MM.1S (cell line): ENCODE data around the gene OR4D9.
"Not testable (repeated sequence)": the region's sequence is repeated elsewhere in the genome, so short reads cannot be mapped to it uniquely, and the experiment has no call there.

Experiments
- DNase-seq: peaks from one replicate; pipeline ENCODE4 v3.0.0-alpha.2; 2015
- H2AFZ ChIP-seq: fragments of 300-600 bp; sonication (generic); 2 replicates; pipeline ENCODE4 v1.6.0; 2016; ENCODE audit warnings: antibody characterized with exemption, low read length
- H3F3A ChIP-seq: fragments of 300-600 bp; sonication (generic); 2 replicates; pipeline ENCODE4 v1.6.1; 2016; ENCODE audit warnings: mild to moderate bottlenecking, antibody characterized with exemption, low read length, moderate library complexity, mixed read lengths; ENCODE audit not compliant: insufficient read depth
- H3K27ac ChIP-seq: fragments of 300-600 bp; sonication (generic); 2 replicates; pipeline ENCODE4 v1.5.1; 2016; ENCODE audit warnings: mild to moderate bottlenecking, low read length
- H3K27me3 ChIP-seq: fragments of 300-600 bp; sonication (generic); replicated peaks from 2 replicates; pipeline ENCODE4 v1.6.0; 2016; ENCODE audit warnings: low read length; ENCODE audit not compliant: insufficient read depth
- H3K36me3 ChIP-seq: fragments of 300-600 bp; sonication (generic); replicated peaks from 2 replicates; pipeline ENCODE4 v1.6.1; 2016; ENCODE audit warnings: mild to moderate bottlenecking, low read length, mixed read lengths; ENCODE audit not compliant: insufficient read depth
- H3K4me1 ChIP-seq: fragments of 300-600 bp; sonication (generic); 2 replicates; pipeline ENCODE4 v1.6.1; 2016; ENCODE audit warnings: low read length, mixed read lengths
- H3K4me2 ChIP-seq: fragments of 300-600 bp; sonication (generic); 2 replicates; pipeline ENCODE4 v1.6.0; 2016; ENCODE audit warnings: low read depth, low read length
- H3K4me3 ChIP-seq: fragments of 300-600 bp; sonication (generic); 2 replicates; pipeline ENCODE4 v1.5.1; 2016; ENCODE audit warnings: low read length, mixed read lengths
- H3K79me2 ChIP-seq: fragments of 300-600 bp; sonication (generic); 2 replicates; pipeline ENCODE4 v1.6.1; 2016; ENCODE audit warnings: mixed run types, low read length, mixed read lengths
- H3K9ac ChIP-seq: fragments of 300-600 bp; sonication (generic); 2 replicates; pipeline ENCODE4 v1.6.1; 2016; ENCODE audit warnings: low read length, mixed read lengths
- H3K9me2 ChIP-seq: fragments of 300-600 bp; sonication (generic); replicated peaks from 2 replicates; pipeline ENCODE4 v1.6.1; 2016; ENCODE audit warnings: mild to moderate bottlenecking, low read length, mixed read lengths; ENCODE audit not compliant: insufficient read depth
- H3K9me3 ChIP-seq: fragments of 300-600 bp; sonication (generic); replicated peaks from 2 replicates; pipeline ENCODE4 v1.6.1; 2016; ENCODE audit warnings: mild to moderate bottlenecking, low read length, mixed read lengths; ENCODE audit not compliant: insufficient read depth
- H4K20me1 ChIP-seq: fragments of 300-600 bp; sonication (generic); 2 replicates; pipeline ENCODE4 v1.6.1; 2016; ENCODE audit warnings: mild to moderate bottlenecking, low read length, moderate library complexity, mixed read lengths; ENCODE audit not compliant: insufficient read depth
- EZH2 ChIP-seq: fragments of 300-600 bp; sonication (generic); optimal IDR thresholded peaks from 2 replicates; pipeline ENCODE3; 2017; ENCODE audit warnings: low read depth, mild to moderate bottlenecking, antibody characterized with exemption, low read length, mixed read lengths
- EZH2phosphoT487 ChIP-seq: fragments of 300-600 bp; sonication (generic); IDR thresholded peaks from 2 replicates; pipeline ENCODE4 v1.6.1; 2018; ENCODE audit warnings: antibody characterized with exemption, low read length
- TF ChIP-seq, protein P1 (sequence below): fragments of 300-600 bp; sonication (generic); IDR thresholded peaks from 2 replicates; pipeline ENCODE4 v1.5.1; 2016; ENCODE audit warnings: antibody characterized with exemption, low read length, mixed read lengths

Gene OR4D9

DNA sequence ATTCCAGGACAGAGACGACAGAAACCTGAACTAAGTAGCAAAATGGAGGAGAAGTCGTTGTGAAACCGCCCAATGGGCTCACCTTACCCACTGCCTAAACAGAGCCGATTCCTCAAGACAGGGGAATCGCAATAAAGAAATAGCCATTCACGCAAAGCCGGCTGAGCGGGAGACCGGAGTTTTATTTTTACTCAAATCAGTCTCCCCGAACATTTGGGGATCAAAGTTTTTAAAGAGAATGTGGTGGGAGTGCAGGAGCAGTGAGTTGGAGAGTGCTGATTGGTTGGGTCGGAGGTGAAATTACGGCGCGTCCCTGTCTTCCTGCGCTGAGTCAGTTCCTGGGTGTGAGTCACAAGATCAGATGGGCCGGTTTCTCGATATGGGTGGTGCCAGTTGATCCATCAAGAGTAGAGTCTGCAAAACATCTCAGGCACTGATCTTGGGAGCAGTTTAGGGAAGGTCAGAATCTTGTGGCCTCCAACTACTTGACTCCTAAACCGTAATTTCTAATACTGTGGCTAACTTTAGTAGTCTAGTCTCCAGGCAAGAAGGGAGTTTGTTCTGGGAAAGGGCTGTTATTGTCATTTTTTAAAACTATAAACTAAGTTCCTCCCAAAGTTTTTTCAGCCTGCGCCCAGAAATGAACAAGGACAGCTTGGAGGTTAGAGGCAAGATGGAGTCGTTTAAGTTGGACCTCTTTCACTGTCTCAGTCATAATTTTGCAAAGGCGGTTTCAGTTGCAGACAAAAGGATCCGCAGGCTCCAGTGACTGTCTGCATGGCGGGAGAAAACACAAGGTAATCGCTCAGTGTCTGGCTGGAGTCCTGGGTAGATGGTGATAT, 34.1 kb downstream of the OR4D9 start:
- no peak overlapping the region for H3K4me2 ChIP-seq
- H3K79me2 ChIP-seq, result no peaks in the 10 kb centered on the region
- H3K36me3 ChIP-seq, result no peaks in the 10 kb centered on the region
- no peak for DNase-seq
- no peak overlapping the region for H3K9ac ChIP-seq
- H3K9me3 ChIP-seq, result no peaks in the 10 kb centered on the region
- H3K4me1 ChIP-seq, result peaks cover 9% of the 10 kb centered on the region
- no peaks in the 10 kb centered on the region for H3K9me2 ChIP-seq
- H2AFZ ChIP-seq, result no peak overlapping the region
- H3F3A ChIP-seq, result peaks cover 16% of the 10 kb centered on the region
- no peaks in the 10 kb centered on the region for H3K27me3 ChIP-seq
- no peak overlapping the region for H3K4me3 ChIP-seq
- no peaks in the 10 kb centered on the region for H4K20me1 ChIP-seq
- TF ChIP-seq EZH2phosphoT487, result no peak
- TF ChIP-seq, protein P1, sequence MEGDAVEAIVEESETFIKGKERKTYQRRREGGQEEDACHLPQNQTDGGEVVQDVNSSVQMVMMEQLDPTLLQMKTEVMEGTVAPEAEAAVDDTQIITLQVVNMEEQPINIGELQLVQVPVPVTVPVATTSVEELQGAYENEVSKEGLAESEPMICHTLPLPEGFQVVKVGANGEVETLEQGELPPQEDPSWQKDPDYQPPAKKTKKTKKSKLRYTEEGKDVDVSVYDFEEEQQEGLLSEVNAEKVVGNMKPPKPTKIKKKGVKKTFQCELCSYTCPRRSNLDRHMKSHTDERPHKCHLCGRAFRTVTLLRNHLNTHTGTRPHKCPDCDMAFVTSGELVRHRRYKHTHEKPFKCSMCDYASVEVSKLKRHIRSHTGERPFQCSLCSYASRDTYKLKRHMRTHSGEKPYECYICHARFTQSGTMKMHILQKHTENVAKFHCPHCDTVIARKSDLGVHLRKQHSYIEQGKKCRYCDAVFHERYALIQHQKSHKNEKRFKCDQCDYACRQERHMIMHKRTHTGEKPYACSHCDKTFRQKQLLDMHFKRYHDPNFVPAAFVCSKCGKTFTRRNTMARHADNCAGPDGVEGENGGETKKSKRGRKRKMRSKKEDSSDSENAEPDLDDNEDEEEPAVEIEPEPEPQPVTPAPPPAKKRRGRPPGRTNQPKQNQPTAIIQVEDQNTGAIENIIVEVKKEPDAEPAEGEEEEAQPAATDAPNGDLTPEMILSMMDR, result no peak
- no peak overlapping the region for H3K27ac ChIP-seq

DNA sequence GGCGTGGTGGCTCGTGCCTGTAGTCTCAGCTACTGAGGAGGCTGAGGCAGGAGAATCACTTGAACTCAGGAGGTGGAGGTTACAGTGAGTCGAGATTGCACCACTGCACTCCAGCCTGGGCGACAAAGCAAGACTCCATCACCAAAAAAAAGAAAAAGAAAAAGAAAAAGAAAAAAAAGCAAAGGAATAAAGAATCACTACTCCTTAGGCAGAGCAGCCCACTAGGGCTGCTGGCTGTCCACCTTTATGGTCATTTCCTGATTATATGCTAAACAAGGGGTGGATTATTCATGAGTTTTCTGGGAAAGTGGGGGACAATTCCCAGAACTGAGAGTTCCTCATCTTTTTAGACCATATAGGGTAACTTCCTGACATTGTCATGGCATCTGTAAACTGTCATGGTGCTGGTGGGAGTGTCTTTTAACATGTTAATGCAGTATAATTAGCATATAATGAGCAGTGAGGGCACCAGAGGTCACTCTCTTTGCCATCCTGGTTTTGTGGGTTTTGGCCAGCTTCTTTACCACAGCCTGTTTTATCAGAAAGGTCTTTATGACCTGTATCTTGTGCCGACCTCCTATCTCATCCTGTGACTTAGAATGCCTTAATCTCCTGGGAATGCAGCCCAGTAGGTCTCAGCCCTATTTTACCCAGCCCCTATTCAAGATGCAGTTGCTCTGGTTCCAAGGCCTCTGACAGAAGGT, 36.4 kb downstream of the OR4D9 start:
- not testable (repeated sequence) for H3K27ac ChIP-seq, H3K9ac ChIP-seq, H3K4me2 ChIP-seq

DNA sequence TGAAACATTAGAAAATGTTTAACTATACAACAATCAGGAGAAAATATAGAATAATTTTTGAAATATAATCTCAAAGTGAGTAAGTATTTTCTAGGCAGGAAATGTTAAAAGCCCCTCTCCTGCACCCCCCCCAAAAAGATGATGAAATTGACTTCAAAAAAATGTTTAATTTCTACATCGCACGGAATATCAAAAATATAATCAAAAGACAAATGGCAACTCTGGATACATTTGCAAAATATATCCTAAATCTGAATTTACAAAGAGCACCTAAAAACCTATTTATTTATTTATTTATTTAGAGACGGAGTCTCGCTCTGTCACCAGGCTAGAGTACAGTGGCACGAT, 36.9 kb downstream of the OR4D9 start:
- Histone ChIP-seq H3K9ac (no peak overlapping the region), H3K4me1 (peaks cover 9% of the 10 kb centered on the region), H4K20me1 (no peaks in the 10 kb centered on the region), H2AFZ (no peak overlapping the region), H3K9me2 (no peaks in the 10 kb centered on the region), H3F3A (peaks cover 30% of the 10 kb centered on the region), H3K79me2 (no peaks in the 10 kb centered on the region), H3K4me2 (no peak overlapping the region), H3K27me3 (peaks cover 5% of the 10 kb centered on the region; the same call in 1 of the 2 replicates), H3K27ac (no peak overlapping the region), H3K9me3 (no peaks in the 10 kb centered on the region), H3K4me3 (no peak overlapping the region), H3K36me3 (no peaks in the 10 kb centered on the region)
- TF ChIP-seq, protein P1, result no peak
- TF ChIP-seq EZH2phosphoT487, result no peak
- no peak for TF ChIP-seq EZH2
- no peak for DNase-seq

More for the DNA sequence above, 36.4 kb downstream of the OR4D9 start:
- peaks cover 30% of the 10 kb centered on the region for H3F3A ChIP-seq
- H3K4me1 ChIP-seq, H3K9me2 ChIP-seq, H3K9me3 ChIP-seq, H3K27me3 ChIP-seq, H3K79me2 ChIP-seq, H2AFZ ChIP-seq, H3K4me3 ChIP-seq, H4K20me1 ChIP-seq, DNase-seq, H3K36me3 ChIP-seq: not testable (repeated sequence)

GRCh38 chr11:59550368-59550841, 39.1 kb downstream of the OR4D9 start:
- Histone ChIP-seq H3K4me2 (peak overlapping the region; percentile 52), H3K27ac (peak overlapping the region; percentile 68), H3K4me1 (peaks cover 9% of the 10 kb centered on the region), H3F3A (peaks cover 31% of the 10 kb centered on the region), H3K27me3 (peaks cover 7% of the 10 kb centered on the region; the same call in 1 of the 2 replicates), H4K20me1 (no peaks in the 10 kb centered on the region), H3K4me3 (peak overlapping the region; percentile 52), H3K9me3 (no peaks in the 10 kb centered on the region), H2AFZ (peak overlapping the region; percentile 79), H3K9me2 (no peaks in the 10 kb centered on the region), H3K9ac (peak overlapping the region; percentile 52), H3K36me3 (no peaks in the 10 kb centered on the region), H3K79me2 (no peaks in the 10 kb centered on the region)
- peak; percentile 95 for DNase-seq
- TF ChIP-seq, protein P1, result peak; percentile 59
- TF ChIP-seq EZH2phosphoT487 (no peak), EZH2 (no peak)
